Fibroblast of lung (primary cell): Measurements from ENCODE around the gene ZBTB45. TPM values are rescaled to one million over a fixed set of nuclear protein-coding genes. Genes with fewer than 3 reads are reported as not detected.

ENCODE experiments used
- DNase-seq, 2 donors: peaks; one replicate each; pipeline versions ENCODE4 v3.0.0 to v3.0.0-alpha.2; 2010; ENCODE audit warnings: low read depth in 2 of 2
- H2AFZ ChIP-seq: 2 replicates; pipeline ENCODE4 v1.5.1; 2012; ENCODE audit warnings: low read length, control low read depth, inconsistent platforms
- H3K27ac ChIP-seq: 2 replicates; pipeline ENCODE4 v1.5.1; 2011; ENCODE audit warnings: low read length, control low read depth; ENCODE audit not compliant: insufficient read depth
- H3K27me3 ChIP-seq: 2 replicates; pipeline ENCODE4 v1.5.1; 2011; ENCODE audit warnings: mild to moderate bottlenecking, low read length; ENCODE audit not compliant: control insufficient read depth, insufficient read depth
- H3K36me3 ChIP-seq: 2 replicates; pipeline ENCODE4 v1.5.1; 2011; ENCODE audit warnings: low read length; ENCODE audit not compliant: control insufficient read depth, insufficient read depth
- H3K4me1 ChIP-seq: 2 replicates; pipeline ENCODE4 v1.5.1; 2011; ENCODE audit warnings: low read length; ENCODE audit not compliant: control insufficient read depth, insufficient read depth; ENCODE audit errors: extremely low read depth
- H3K4me2 ChIP-seq: 2 replicates; pipeline ENCODE4 v1.5.1; 2011; ENCODE audit warnings: low read length, control low read depth; ENCODE audit not compliant: insufficient read depth; ENCODE audit errors: extremely low read depth
- H3K4me3 ChIP-seq, 4 experiments: fragments of 200-600 bp in 1 of 4; sonication (generic) in 1 of 4; replicated peaks in 1 of 4; 2 replicates each; pipeline ENCODE4 v1.5.1; 2011 to 2016; ENCODE audit warnings: low read length in 4 of 4, low read depth in 3 of 4, mild to moderate bottlenecking in 3 of 4, control low read depth in 2 of 4, inconsistent platforms in 1 of 4, mixed read lengths in 1 of 4; ENCODE audit not compliant: insufficient read depth in 1 of 4; ENCODE audit errors: control extremely low read depth in 1 of 4
- H3K79me2 ChIP-seq: 2 replicates; pipeline ENCODE4 v1.5.1; 2012; ENCODE audit warnings: mild to moderate bottlenecking, low read length, inconsistent platforms; ENCODE audit not compliant: control insufficient read depth, insufficient read depth
- H3K9ac ChIP-seq: 2 replicates; pipeline ENCODE4 v1.5.1; 2011; ENCODE audit warnings: mild to moderate bottlenecking, low read length, control low read depth; ENCODE audit not compliant: insufficient read depth
- H3K9me3 ChIP-seq: 2 replicates; pipeline ENCODE4 v1.5.1; 2012; ENCODE audit warnings: low read depth, low read length; ENCODE audit not compliant: control insufficient read depth, insufficient read depth
- H4K20me1 ChIP-seq: 2 replicates; pipeline ENCODE4 v1.5.1; 2011; ENCODE audit warnings: low read length; ENCODE audit not compliant: control insufficient read depth, insufficient read depth; ENCODE audit errors: extremely low read depth
- CTCF ChIP-seq, 2 donors: IDR thresholded peaks in 1 of 2; conservative IDR thresholded peaks in 1 of 2; 1 replicate in 1 of 2; 2 replicates in 1 of 2; pipeline ENCODE4 v1.5.1; 2011 to 2012; ENCODE audit warnings: low read length in 2 of 2, control low read depth in 1 of 2, inconsistent platforms in 1 of 2, low read depth in 1 of 2, mild to moderate bottlenecking in 1 of 2
- EZH2 ChIP-seq: IDR thresholded peaks from 2 replicates; pipeline ENCODE4 v1.5.1; 2012; ENCODE audit warnings: low read length, control low read depth, mild to moderate bottlenecking; ENCODE audit errors: missing control alignments
- polyA plus RNA-seq, 2 donors: library from polyadenylated mRNA; depleted of rRNA in 1 of 2; stranded (reverse) in 1 of 2; unstranded in 1 of 2; fragments of >200 nt; gene quantifications; 2 replicates each; pipeline ENCODE4 v1.2.1, GENCODE V29; 2011 to 2012; ENCODE audit warnings: missing spikeins in 1 of 2
- total RNA-seq: library from RNA; depleted of rRNA; stranded (reverse); fragments of >200 nt; gene quantifications from 2 replicates; pipeline ENCODE4 v1.2.1, GENCODE V29; 2014

Gene ZBTB45
- total and polyA plus RNA-seq, 2 donors (not counting 1 experiment from before 2014, with no cell fraction given): 3.1 to 5.9 TPM

GRCh38 chr19:58547323-58548312 lies 28.0 kb upstream of the ZBTB45 start:
- Histone ChIP-seq H3K36me3 (peaks cover 54% of the 10 kb centered on the region), H4K20me1 (peaks cover 7% of the 10 kb centered on the region), H3K4me1 (peaks cover 9% of the 10 kb centered on the region), H3K9ac (no peak overlapping the region), H3K4me2 (peak overlapping the region; percentile 15), H3K27me3 (no peaks in the 10 kb centered on the region), H3K79me2 (peaks cover 50% of the 10 kb centered on the region), H3K4me3 (peak overlapping the region in 2 of 4 experiments; percentile 6 to 14), H3K27ac (no peak overlapping the region), H2AFZ (no peak overlapping the region), H3K9me3 (no peaks in the 10 kb centered on the region)
- DNase-seq: no peak
- TF ChIP-seq CTCF (conservative IDR thresholded peaks at IDR 0.05 in 1 of 2, IDR thresholded peaks at IDR 0.05 in 1 of 2; ENCODE audit: low read depth in 1 of 2, low read length in 2 of 2) (no peak), EZH2 (no peak)

- Histone ChIP-seq H3K27ac (peak overlapping the region; percentile 20), H3K4me2 (peak overlapping the region; percentile 72), H3K4me3 (peak overlapping the region; percentile 90 to 96 (median 94)), H2AFZ (no peak overlapping the region), H4K20me1 (peaks cover 7% of the 10 kb centered on the region), H3K36me3 (peaks cover 39% of the 10 kb centered on the region), H3K79me2 (peaks cover 50% of the 10 kb centered on the region), H3K4me1 (peaks cover 9% of the 10 kb centered on the region), H3K27me3 (no peaks in the 10 kb centered on the region), H3K9me3 (no peaks in the 10 kb centered on the region), H3K9ac (peak overlapping the region; percentile 71)
- DNase-seq: no peak
- TF ChIP-seq CTCF (conservative IDR thresholded peaks at IDR 0.05 in 1 of 2, IDR thresholded peaks at IDR 0.05 in 1 of 2; ENCODE audit: low read depth in 1 of 2, low read length in 2 of 2) (no peak), EZH2 (no peak)
Observed at GRCh38 chr19:58546019-58546530, 26.5 kb upstream of the ZBTB45 start.

- H4K20me1 ChIP-seq: peaks cover 7% of the 10 kb centered on the region
- peak overlapping the region; percentile 71 for H3K9ac ChIP-seq
- H3K27me3 ChIP-seq: no peaks in the 10 kb centered on the region
- no peaks in the 10 kb centered on the region for H3K9me3 ChIP-seq
- DNase-seq: no peak
- peaks cover 34% of the 10 kb centered on the region for H3K36me3 ChIP-seq
- peak overlapping the region; percentile 90 to 96 (median 94) for H3K4me3 ChIP-seq
- H3K79me2 ChIP-seq: peaks cover 50% of the 10 kb centered on the region
- H3K4me2 ChIP-seq: peak overlapping the region; percentile 72
- no peak overlapping the region for H2AFZ ChIP-seq
- peak overlapping the region; percentile 59 for H3K27ac ChIP-seq
- H3K4me1 ChIP-seq: peaks cover 9% of the 10 kb centered on the region
- no peak for TF ChIP-seq EZH2
- TF ChIP-seq CTCF (conservative IDR thresholded peaks at IDR 0.05 in 1 of 2, IDR thresholded peaks at IDR 0.05 in 1 of 2; ENCODE audit: low read depth in 1 of 2, low read length in 2 of 2): no peak
Observed at GRCh38 chr19:58545286-58546018, 25.8 kb upstream of the ZBTB45 start.
